ENCODE measurements around the gene MAPK11.

The MAPK11 gene

DNA sequence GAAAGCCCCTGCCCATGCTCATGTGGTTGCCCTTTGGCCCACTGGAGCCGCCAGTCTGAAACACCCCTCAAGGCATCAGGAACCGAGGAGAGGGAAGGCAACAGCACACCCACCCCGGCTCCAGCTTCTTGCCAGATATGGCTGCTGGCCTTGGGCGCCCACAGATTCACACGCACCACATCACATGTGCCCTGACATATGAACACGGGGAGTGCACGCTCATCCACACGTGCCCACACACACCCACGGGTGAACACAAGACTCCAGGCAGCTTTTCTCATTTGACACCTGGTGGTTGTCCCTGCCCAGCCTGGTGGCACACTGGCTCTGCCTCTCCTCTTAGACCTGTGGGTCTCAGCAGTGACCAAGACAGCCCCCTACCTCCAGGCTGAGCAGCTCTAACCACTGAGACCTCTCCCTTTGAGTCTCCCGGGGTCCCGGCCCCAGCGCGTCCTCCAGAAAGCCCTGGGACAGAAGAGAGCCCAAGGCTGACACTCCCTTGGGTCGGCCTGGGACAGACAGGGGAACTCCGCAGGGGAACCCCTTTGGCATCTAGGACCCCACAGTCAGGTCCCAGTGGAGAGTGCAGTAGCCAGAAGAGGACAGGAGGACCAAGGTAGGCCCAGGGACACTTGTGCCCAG, 6.0 kb downstream of the MAPK11 start:
- no peak for DNase-seq
- Histone ChIP-seq H3K27me3 (peaks cover 0 to 55% of the 10 kb centered on the region in 2 donors), H3K27ac (no peak overlapping the region), H3K9me3 (no peaks in the 10 kb centered on the region), H3K36me3 (no peaks in the 10 kb centered on the region), H3K4me3 (no peak overlapping the region), H3K4me1 (peaks cover 0 to 47% (median 31%) of the 10 kb centered on the region in 4 donors)
- intact Hi-C loops (cut with DNase I; ENCODE audit: low total_unique reads): no loop called here
- TF ChIP-seq, protein P1, sequence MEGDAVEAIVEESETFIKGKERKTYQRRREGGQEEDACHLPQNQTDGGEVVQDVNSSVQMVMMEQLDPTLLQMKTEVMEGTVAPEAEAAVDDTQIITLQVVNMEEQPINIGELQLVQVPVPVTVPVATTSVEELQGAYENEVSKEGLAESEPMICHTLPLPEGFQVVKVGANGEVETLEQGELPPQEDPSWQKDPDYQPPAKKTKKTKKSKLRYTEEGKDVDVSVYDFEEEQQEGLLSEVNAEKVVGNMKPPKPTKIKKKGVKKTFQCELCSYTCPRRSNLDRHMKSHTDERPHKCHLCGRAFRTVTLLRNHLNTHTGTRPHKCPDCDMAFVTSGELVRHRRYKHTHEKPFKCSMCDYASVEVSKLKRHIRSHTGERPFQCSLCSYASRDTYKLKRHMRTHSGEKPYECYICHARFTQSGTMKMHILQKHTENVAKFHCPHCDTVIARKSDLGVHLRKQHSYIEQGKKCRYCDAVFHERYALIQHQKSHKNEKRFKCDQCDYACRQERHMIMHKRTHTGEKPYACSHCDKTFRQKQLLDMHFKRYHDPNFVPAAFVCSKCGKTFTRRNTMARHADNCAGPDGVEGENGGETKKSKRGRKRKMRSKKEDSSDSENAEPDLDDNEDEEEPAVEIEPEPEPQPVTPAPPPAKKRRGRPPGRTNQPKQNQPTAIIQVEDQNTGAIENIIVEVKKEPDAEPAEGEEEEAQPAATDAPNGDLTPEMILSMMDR (IDR thresholded peaks at IDR 0.05): no peak

DNA sequence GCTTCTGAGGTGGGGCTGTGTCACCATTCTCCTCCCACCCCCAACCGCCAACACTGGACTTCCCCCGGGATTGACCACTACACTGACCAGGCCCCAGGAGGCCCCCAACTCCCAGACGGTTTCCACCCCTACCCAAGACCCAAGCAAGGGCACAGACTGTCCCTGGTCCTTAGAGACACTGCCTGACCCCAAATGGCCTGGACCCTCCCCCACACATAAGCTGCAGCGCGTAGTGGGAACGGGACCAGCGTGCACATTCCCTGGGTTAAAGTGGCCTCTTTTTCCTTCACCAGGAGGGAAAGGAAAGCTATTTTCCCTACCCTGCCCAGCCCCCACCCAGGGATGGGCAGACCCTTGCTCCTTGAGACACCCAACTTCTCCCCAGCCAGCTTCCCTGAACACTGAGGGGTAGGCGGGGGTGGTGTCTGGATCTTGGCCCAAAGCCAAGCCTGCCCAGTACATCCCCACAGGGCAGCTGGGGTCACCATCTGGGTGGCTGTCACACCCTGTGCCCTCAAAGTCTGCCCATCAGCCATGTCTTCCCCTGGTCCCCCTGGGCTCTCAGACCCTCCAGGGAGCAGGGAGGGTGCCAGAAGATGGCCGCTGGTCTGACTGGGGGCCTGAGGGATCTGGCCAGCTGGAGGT, 7.1 kb downstream of the MAPK11 start:
- TF ChIP-seq, protein P1 (IDR thresholded peaks at IDR 0.05): no peak
- Histone ChIP-seq H3K4me3 (no peak overlapping the region), H3K4me1 (peaks cover 0 to 35% (median 25%) of the 10 kb centered on the region in 4 donors), H3K27me3 (peaks cover 0 to 67% of the 10 kb centered on the region in 2 donors), H3K9me3 (no peaks in the 10 kb centered on the region), H3K27ac (no peak overlapping the region), H3K36me3 (no peaks in the 10 kb centered on the region)
- no peak for DNase-seq
- intact Hi-C loops (cut with DNase I; ENCODE audit: low total_unique reads): no loop called here

DNA sequence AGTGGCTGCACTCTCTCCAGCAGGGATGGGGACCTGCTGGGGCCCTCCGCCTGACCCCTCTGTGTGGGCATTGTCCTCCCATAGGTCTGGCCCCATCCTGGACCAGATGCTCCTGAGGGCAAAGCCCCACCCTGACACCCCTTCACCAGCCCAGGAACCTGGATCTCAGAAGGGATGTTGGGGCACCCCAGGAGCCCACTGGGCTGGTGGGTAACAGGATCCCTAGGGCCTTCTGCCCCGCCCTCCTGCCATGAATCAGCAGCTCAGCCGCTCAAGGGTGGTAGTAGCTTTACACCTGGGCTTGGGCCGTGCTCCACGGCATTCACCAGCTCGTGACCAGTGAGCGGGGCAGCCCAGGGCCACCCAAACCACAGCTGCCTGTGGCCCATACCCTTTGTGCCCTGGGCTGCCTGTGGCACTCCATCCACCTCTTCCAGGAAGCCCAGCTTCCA, 7.7 kb downstream of the MAPK11 start:
- intact Hi-C loops (cut with DNase I; ENCODE audit: low total_unique reads): no loop called here
- Histone ChIP-seq H3K27ac (no peak overlapping the region), H3K27me3 (peaks cover 0 to 73% of the 10 kb centered on the region in 2 donors)

DNA sequence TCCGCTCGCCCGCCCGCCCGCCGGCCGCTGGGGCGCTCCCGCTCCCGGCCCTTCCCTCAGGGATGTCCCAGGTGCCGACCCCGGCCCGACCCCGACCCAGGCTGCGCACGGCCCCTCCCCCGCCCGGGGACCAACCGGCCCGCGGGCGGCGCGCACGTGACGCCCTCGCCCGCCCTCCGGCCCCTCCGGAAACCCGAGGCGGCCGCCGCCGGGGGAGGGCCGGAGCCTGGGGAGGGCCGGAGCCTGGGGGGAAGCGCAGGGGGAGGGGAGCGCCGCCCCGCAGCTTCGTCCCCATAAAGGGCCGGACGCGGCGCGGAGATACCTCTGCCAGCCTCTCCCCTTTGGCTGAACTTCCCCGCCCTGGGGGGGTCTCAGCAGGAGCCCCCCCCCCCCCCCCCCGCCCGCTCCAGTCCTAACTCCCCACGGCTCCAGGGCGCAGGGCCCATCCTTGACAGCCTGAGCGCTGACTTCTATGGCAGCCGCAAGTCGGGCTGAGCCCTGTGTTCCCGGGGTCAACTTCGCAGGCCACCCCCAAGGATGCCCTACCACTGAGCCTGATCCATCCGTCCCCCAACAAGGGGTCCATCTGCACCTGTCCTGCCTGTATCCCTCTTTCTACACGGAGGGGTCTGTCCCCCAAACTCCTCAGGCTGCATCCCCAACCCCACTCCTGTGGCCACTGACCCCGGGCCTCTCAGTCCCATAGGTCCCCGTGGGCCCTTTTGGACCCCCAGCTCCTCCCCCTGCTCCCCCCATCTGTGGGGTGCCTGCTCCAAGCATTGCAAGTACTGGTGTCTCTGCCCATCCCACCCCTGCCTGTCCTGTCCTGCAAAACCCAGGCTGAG, 8.3 kb downstream of the MAPK11 start, which contains the start of gene MAPK12:
MAPK12 (minus strand) TSS at position 69 of the 845 bp plus-strand sequence. CDS start 174 bp downstream, outside the sequence.
- no peak within 1 kb of the TSS for H3K27ac ChIP-seq

More for the DNA sequence above, 7.7 kb downstream of the MAPK11 start:
- no peaks in the 10 kb centered on the region for H3K36me3 ChIP-seq
- TF ChIP-seq, protein P1 (IDR thresholded peaks at IDR 0.05): no peak
- H3K9me3 ChIP-seq: no peaks in the 10 kb centered on the region
- H3K4me1 ChIP-seq: peaks cover 0 to 29% (median 18%) of the 10 kb centered on the region in 4 donors
- no peak overlapping the region for H3K4me3 ChIP-seq
- DNase-seq: no peak

More for the DNA sequence above, 8.3 kb downstream of the MAPK11 start, which contains the start of gene MAPK12:
- peaks cover 0 to 79% of the 10 kb centered on the region in 2 donors for H3K27me3 ChIP-seq
- H3K4me1 ChIP-seq: peaks cover 0 to 23% (median 12%) of the 10 kb centered on the region in 4 donors
- TF ChIP-seq, protein P1 (IDR thresholded peaks at IDR 0.05): no peak
- intact Hi-C loops (cut with DNase I; ENCODE audit: low total_unique reads): no loop called here
- no peaks in the 10 kb centered on the region for H3K36me3 ChIP-seq
- H3K4me3 ChIP-seq: peak within 1 kb of the TSS; percentile 44 to 49
- DNase-seq: no peak
- no peaks in the 10 kb centered on the region for H3K9me3 ChIP-seq
